ENCODE data around the gene LITAF. TPM values are rescaled to one million over a fixed set of nuclear protein-coding genes. Genes with fewer than 3 reads are reported as not detected.

Gene LITAF
- polyA plus RNA-seq, 3 donors = 67.9 to 118 (median 69.0) TPM

GRCh38 chr16:11635679-11636171 lies 49.0 kb upstream of the LITAF start:
- no peak overlapping the region for H3K4me3 ChIP-seq (replicated peaks in 1 of 3; ENCODE audit: low read depth in 2 of 3, low read length in 3 of 3)
- 96% methylated on average over 5 of the region's 12 CpGs for WGBS (ENCODE audit: insufficient coverage)
- no peak for DNase-seq
- intact Hi-C loops (cut with micrococcal nuclease) = loop anchor here in 1 of 2 donors (1.0 kb wide), 1 partner anchor 8 kb away; no protein-coding TSS in a partner anchor
- no peak overlapping the region for H3K27ac ChIP-seq (ENCODE audit: low read depth in 1 of 2, low read length in 2 of 2)
- peaks cover 0 to 2% of the 10 kb centered on the region in 2 donors for H3K36me3 Mint-ChIP-seq
- no peak overlapping the region for H3K4me3 Mint-ChIP-seq
- peaks cover 4 to 24% (median 10%) of the 10 kb centered on the region in 3 donors for H3K27me3 Mint-ChIP-seq (ENCODE audit: low read depth in 3 of 3)
- H3K27ac Mint-ChIP-seq = no peak overlapping the region
- peaks cover 55% of the 10 kb centered on the region for H3K4me1 Mint-ChIP-seq
- no peaks in the 10 kb centered on the region for H3K27me3 ChIP-seq (ENCODE audit: control insufficient read depth in 2 of 2, insufficient read depth in 2 of 2, low read length in 2 of 2)
- peaks cover 0 to 5% (median 0%) of the 10 kb centered on the region in 7 donors for H3K9me3 Mint-ChIP-seq
- no peak overlapping the region for H3K4me2 ChIP-seq (replicated peaks; ENCODE audit: extremely low read depth, low read length, poor library complexity, severe bottlenecking)
- no peak overlapping the region for H3K9ac ChIP-seq (ENCODE audit: insufficient read depth, low read length, poor library complexity, severe bottlenecking)
- no peaks in the 10 kb centered on the region for H4K20me1 ChIP-seq (ENCODE audit: insufficient read depth, low read length)
- no peaks in the 10 kb centered on the region for H3K9me3 ChIP-seq (replicated peaks in 1 of 2; ENCODE audit: control insufficient read depth in 1 of 2, insufficient read depth in 1 of 2, low read length in 2 of 2)
- peaks cover 44 to 46% of the 10 kb centered on the region in 2 donors for H3K4me1 ChIP-seq (ENCODE audit: control insufficient read depth in 1 of 2, insufficient read depth in 2 of 2, low read length in 2 of 2)
- TF ChIP-seq CTCF (IDR thresholded peaks at IDR 0.05) = no peak
- no peaks in the 10 kb centered on the region for H3K36me3 ChIP-seq (replicated peaks in 1 of 2; ENCODE audit: control insufficient read depth in 1 of 2, insufficient read depth in 2 of 2, low read length in 2 of 2)
- H2AFZ ChIP-seq (ENCODE audit: insufficient read depth, low read depth, low read length, poor library complexity, severe bottlenecking) = no peak overlapping the region
- no peaks in the 10 kb centered on the region for H3K79me2 ChIP-seq (ENCODE audit: insufficient read depth, low read length)

- WGBS (ENCODE audit: insufficient coverage) = 97% methylated on average over 7 of the region's 10 CpGs
- H3K36me3 Mint-ChIP-seq = peaks cover 0 to 2% of the 10 kb centered on the region in 2 donors
- no peaks in the 10 kb centered on the region for H4K20me1 ChIP-seq (ENCODE audit: insufficient read depth, low read length)
- peaks cover 54% of the 10 kb centered on the region for H3K4me1 Mint-ChIP-seq
- intact Hi-C loops (cut with micrococcal nuclease) = no loop called here
- TF ChIP-seq CTCF (IDR thresholded peaks at IDR 0.05) = no peak
- H3K9me3 Mint-ChIP-seq = peaks cover 0 to 5% (median 0%) of the 10 kb centered on the region in 7 donors
- H3K9me3 ChIP-seq (replicated peaks in 1 of 2; ENCODE audit: control insufficient read depth in 1 of 2, insufficient read depth in 1 of 2, low read length in 2 of 2) = no peaks in the 10 kb centered on the region
- no peak overlapping the region for H3K27ac ChIP-seq (ENCODE audit: low read depth in 1 of 2, low read length in 2 of 2)
- no peaks in the 10 kb centered on the region for H3K27me3 ChIP-seq (ENCODE audit: control insufficient read depth in 2 of 2, insufficient read depth in 2 of 2, low read length in 2 of 2)
- peak overlapping the region in 1 of 7 donors; percentile 51 for H3K27ac Mint-ChIP-seq
- H3K36me3 ChIP-seq (replicated peaks in 1 of 2; ENCODE audit: control insufficient read depth in 1 of 2, insufficient read depth in 2 of 2, low read length in 2 of 2) = no peaks in the 10 kb centered on the region
- no peak overlapping the region for H3K4me2 ChIP-seq (replicated peaks; ENCODE audit: extremely low read depth, low read length, poor library complexity, severe bottlenecking)
- H3K9ac ChIP-seq (ENCODE audit: insufficient read depth, low read length, poor library complexity, severe bottlenecking) = no peak overlapping the region
- DNase-seq = no peak
- H3K4me1 ChIP-seq (ENCODE audit: control insufficient read depth in 1 of 2, insufficient read depth in 2 of 2, low read length in 2 of 2) = peaks cover 41% of the 10 kb centered on the region in 2 donors
- no peak overlapping the region for H2AFZ ChIP-seq (ENCODE audit: insufficient read depth, low read depth, low read length, poor library complexity, severe bottlenecking)
- H3K27me3 Mint-ChIP-seq (ENCODE audit: low read depth in 3 of 3) = peaks cover 4 to 29% (median 10%) of the 10 kb centered on the region in 3 donors
- no peak overlapping the region for H3K4me3 Mint-ChIP-seq
- no peaks in the 10 kb centered on the region for H3K79me2 ChIP-seq (ENCODE audit: insufficient read depth, low read length)
- H3K4me3 ChIP-seq (replicated peaks in 1 of 3; ENCODE audit: low read depth in 2 of 3, low read length in 3 of 3) = no peak overlapping the region
These were observed 48.5 kb upstream of the LITAF start for GRCh38 chr16:11635113-11635652.

All from CD14-positive monocyte (primary cell).